Stimulated activated CD8-positive, alpha-beta memory T cell treated with anti-CD3 and anti-CD28 coated beads, Interleukin-12 subunit alpha, Interleukin-12 subunit beta, amount 100 ng/mL, for 24 hours (primary cell): Measurements from ENCODE around the gene C16orf92.

Source experiments
- DNase-seq: peaks from one replicate; pipeline ENCODE4 v3.0.0-alpha.2; 2020; ENCODE audit errors: extremely low read depth

C16orf92 gene

GRCh38 chr16:29989111-29989858, 33.7 kb upstream of the C16orf92 start:
- DNase-seq, result no peak

- DNase-seq, result no peak
Measured at GRCh38 chr16:29990034-29990433, 33.0 kb upstream of the C16orf92 start.

- no peak for DNase-seq
Measured at GRCh38 chr16:29990883-29991570, 32.0 kb upstream of the C16orf92 start.

- DNase-seq, result no peak
Measured at GRCh38 chr16:29991571-29991904, 31.5 kb upstream of the C16orf92 start.

- no peak for DNase-seq
Measured at GRCh38 chr16:29992344-29992967, 30.5 kb upstream of the C16orf92 start.

GRCh38 chr16:29993191-29993902, 29.7 kb upstream of the C16orf92 start:
- no peak for DNase-seq

GRCh38 chr16:29993903-29994599, 28.9 kb upstream of the C16orf92 start:
- no peak for DNase-seq

GRCh38 chr16:29994600-29995323, 28.2 kb upstream of the C16orf92 start:
- DNase-seq, result peak; percentile 39

GRCh38 chr16:29995324-29995910, 27.6 kb upstream of the C16orf92 start, which contains the start of gene HIRIP3:
Gene HIRIP3, minus strand, starts transcription at chr16:29995617. Its CDS starts 12 bp downstream, at chr16:29995605.
- DNase-seq, result peak; percentile 71

GRCh38 chr16:29995911-29996765, 26.9 kb upstream of the C16orf92 start, which contains the start of gene INO80E:
Gene INO80E, plus strand, starts transcription at chr16:29996241. Its CDS starts 70 bp downstream, at chr16:29996311.
- peak; percentile 98 for DNase-seq

GRCh38 chr16:29996766-29997250, 26.2 kb upstream of the C16orf92 start:
- no peak for DNase-seq

- DNase-seq, result no peak
Measured at GRCh38 chr16:29999605-30000004, 23.4 kb upstream of the C16orf92 start.

- no peak for DNase-seq
Measured at GRCh38 chr16:30000735-30001631, 22.0 kb upstream of the C16orf92 start.

GRCh38 chr16:30002614-30003346, 20.2 kb upstream of the C16orf92 start:
- DNase-seq, result no peak

- DNase-seq, result no peak
Measured at GRCh38 chr16:30003670-30004423, 19.2 kb upstream of the C16orf92 start.

- no peak for DNase-seq
Measured at GRCh38 chr16:30004424-30004776, 18.6 kb upstream of the C16orf92 start.

GRCh38 chr16:30004811-30005242, 18.2 kb upstream of the C16orf92 start:
- DNase-seq, result no peak
